HepG2 (cell line): ENCODE results near the gene UNKL. TPM values are rescaled to one million over a fixed set of nuclear protein-coding genes. Genes with fewer than 3 reads are reported as not detected.

Experiments used
- ATAC-seq: fragments of 200-7000 bp; cut with Tn5 transposase; 3 replicates; pipeline ENCODE4 v1.9.1; 2020; ENCODE audit warnings: mild to moderate bottlenecking, moderate library complexity
- BruUV-seq: library from RNA; stranded (reverse); fragments of 400-500 nt; replicated peaks from 2 replicates; lab custom pipeline; 2021; lab: Mats Ljungman, UMichigan
- CTCF ChIA-PET: fragments of 300-600 bp; formaldehyde crosslinking; extraction: SDS; loops from one replicate; lab custom pipeline; 2021; ENCODE audit warnings: low total read pairs, inconsistent platforms, low intra/inter-chr PET ratio; lab: Yijun Ruan, JAX
- POLR2A ChIA-PET: fragments of 350-600 bp; sonication (Branson Sonifier 250); formaldehyde crosslinking; loops from one replicate; lab custom pipeline; 2020; ENCODE audit warnings: antibody characterized with exemption, inconsistent platforms; lab: Yijun Ruan, JAX
- DNase-seq: peaks from one replicate; pipeline ENCODE4 v3.0.0-alpha.2; 2015; ENCODE audit warnings: low spot score
- FAIRE-seq: peaks from 3 replicates; lab custom pipeline; 2011; peaks lifted over from hg19 to GRCh38; lab: Jason Lieb, UNC
- H2AFZ ChIP-seq: one replicate; pipeline ENCODE4 v1.6.1; 2011; ENCODE audit warnings: low read length, inconsistent platforms
- H3K27ac ChIP-seq: fragments of 300-600 bp; 3 replicates; pipeline ENCODE4 v1.8.0; 2011; ENCODE audit warnings: mixed run types, mild to moderate bottlenecking, mixed read lengths, low read length, inconsistent platforms; ENCODE audit not compliant: insufficient read depth; ENCODE audit errors: extremely low read length
- H3K27me3 ChIP-seq, 2 experiments: fragments of 200-600 bp in 1 of 2; 2 replicates in 1 of 2; 3 replicates in 1 of 2; pipeline versions ENCODE4 v1.6.0 to v1.8.0; 2011; ENCODE audit warnings: low read length in 2 of 2, mild to moderate bottlenecking in 2 of 2, moderate library complexity in 2 of 2, inconsistent platforms in 1 of 2; ENCODE audit not compliant: insufficient read depth in 2 of 2, control insufficient read depth in 1 of 2
- H3K36me3 ChIP-seq, 2 experiments: fragments of 200-600 bp in 1 of 2; replicated peaks in 1 of 2; 2 replicates in 1 of 2; 3 replicates in 1 of 2; pipeline versions ENCODE4 v1.5.1 to v1.8.0; 2011; ENCODE audit warnings: low read length in 2 of 2, inconsistent platforms in 1 of 2; ENCODE audit not compliant: insufficient read depth in 2 of 2, control insufficient read depth in 1 of 2
- H3K4me1 ChIP-seq: 2 replicates; pipeline ENCODE4 v1.5.1; 2012; ENCODE audit warnings: low read length, inconsistent platforms; ENCODE audit not compliant: insufficient read depth
- H3K4me2 ChIP-seq: 2 replicates; pipeline ENCODE4 v1.6.0; 2011; ENCODE audit warnings: low read depth, low read length, inconsistent platforms
- H3K4me3 ChIP-seq, 3 experiments: fragments of 200-600 bp in 1 of 3; sonication (generic), shearing (Covaris generic) in 1 of 3; replicated peaks in 1 of 3; 2 replicates each; pipeline ENCODE4 v1.5.1; 2011 to 2016; ENCODE audit warnings: low read length in 3 of 3, inconsistent platforms in 2 of 3, low read depth in 2 of 3, mild to moderate bottlenecking in 2 of 3, control low read depth in 1 of 3, mixed read lengths in 1 of 3; ENCODE audit not compliant: insufficient read depth in 1 of 3
- H3K79me2 ChIP-seq: one replicate; pipeline ENCODE4 v1.6.1; 2011; ENCODE audit warnings: low read length, inconsistent platforms; ENCODE audit not compliant: insufficient read depth
- H3K9ac ChIP-seq: 2 replicates; pipeline ENCODE4 v1.6.0; 2011; ENCODE audit warnings: mild to moderate bottlenecking, low read depth, low read length, inconsistent platforms; ENCODE audit not compliant: insufficient read depth
- H3K9me3 ChIP-seq: 2 replicates; pipeline ENCODE4 v1.5.1; 2012; ENCODE audit warnings: mild to moderate bottlenecking, low read length
- H4K20me1 ChIP-seq: 2 replicates; pipeline ENCODE4 v1.6.0; 2011; ENCODE audit warnings: inconsistent platforms, mild to moderate bottlenecking, low read length, moderate library complexity; ENCODE audit not compliant: insufficient read depth
- GATAD1 ChIP-seq: IDR thresholded peaks from 2 replicates; pipeline ENCODE4 v1.6.1; 2016; ENCODE audit warnings: missing genetic modification reagents, missing compliant biosample characterization
- KLF9 ChIP-seq: IDR thresholded peaks from 2 replicates; pipeline ENCODE4 v1.6.1; 2016; ENCODE audit warnings: low read depth
- NR2F6 ChIP-seq, 2 experiments: IDR thresholded peaks; 2 replicates each; pipeline ENCODE4 v1.6.1; 2016; ENCODE audit warnings: antibody characterized with exemption in 1 of 2, mild to moderate bottlenecking in 1 of 2
- RARA ChIP-seq: IDR thresholded peaks from 2 replicates; pipeline ENCODE4 v1.6.1; 2016; ENCODE audit warnings: missing genetic modification reagents, missing compliant biosample characterization
- SMARCC2 ChIP-seq: fragments of 450-650 bp; IDR thresholded peaks from 2 replicates; pipeline ENCODE4 v1.6.1; 2017; ENCODE audit warnings: antibody characterized with exemption, mild to moderate bottlenecking
- TCF7 ChIP-seq: sonication (generic); IDR thresholded peaks from 2 replicates; pipeline ENCODE4 v1.6.1; 2016; ENCODE audit warnings: antibody characterized with exemption, low read depth
- TRIM22 ChIP-seq: fragments of 450-650 bp; IDR thresholded peaks from 2 replicates; pipeline ENCODE4 v1.6.1; 2017
- ZBTB49 ChIP-seq: sonication (generic); formaldehyde crosslinking; IDR thresholded peaks from 2 replicates; pipeline ENCODE4 v1.4.0; 2020; ENCODE audit warnings: missing genetic modification reagents, borderline replicate concordance
- ZNF501 ChIP-seq: sonication (generic); formaldehyde crosslinking; IDR thresholded peaks from 2 replicates; pipeline ENCODE4 v1.5.1; 2020; ENCODE audit warnings: mild to moderate bottlenecking, moderate library complexity, missing genetic modification reagents
- WGBS: methylation state at CpG from one replicate; pipeline ENCODE4 v1.1.6; 2017; ENCODE audit warnings: low lambda C conversion rate; 5-methylcytosine and 5-hydroxymethylcytosine counted together
- in situ Hi-C: cut with HindIII; loops from 2 replicates; pipeline ENCODE4 v1.10.0; 2017; ENCODE audit warnings: low pct_unique_long_range_greater_than_20kb; ENCODE audit not compliant: extremely low pct_ligation_motif_present
- intact Hi-C: fragments of 100-400 bp; cut with micrococcal nuclease; formaldehyde crosslinking; loops from one replicate; pipeline ENCODE4 v1.10.0; 2022; ENCODE audit not compliant: unreplicated experiment
- polyA plus RNA-seq, 8 experiments: library from polyadenylated mRNA; depleted of rRNA in 3 of 8; stranded (reverse) in 7 of 8; unstranded in 1 of 8; fragments of >200 nt; fragmentation: Illumina TruSeq in 4 of 8; extraction: Trizol in 4 of 8; gene quantifications; 2 replicates each; pipeline versions ENCODE4 v1.2.1 to v1.2.3, GENCODE V29; 2011 to 2016; ENCODE audit warnings: low read depth in 4 of 8, missing spikeins in 1 of 8, mixed read lengths in 1 of 8; ENCODE audit not compliant: insufficient read depth in 1 of 8
- total RNA-seq, 5 experiments: library from RNA; depleted of rRNA; stranded (reverse); fragments of >200 nt; fragmentation: Illumina TruSeq; extraction: Trizol; gene quantifications; 2 replicates each; pipeline ENCODE4 v1.2.3, GENCODE V29; 2016; ENCODE audit warnings: low read depth in 1 of 5

UNKL gene
- total and polyA plus RNA-seq, 2 of the 13 experiments (the other 11 are each of a cell fraction or from before 2014, with no cell fraction given): 10.4 to 17.6 TPM

- TF ChIP-seq ZNF501 (CRISPR knock-in tag) (peak; percentile 5; the same call in 1 of the 2 replicates), SMARCC2 (no peak), RARA (CRISPR knock-in tag) (no peak)
Observed at GRCh38 chr16:1407753-1408152, 6.8 kb downstream of the UNKL start (continued).

GRCh38 chr16:1403733-1404132, 10.8 kb downstream of the UNKL start:
- no peak for DNase-seq
- CTCF ChIA-PET: no interaction called here

More at GRCh38 chr16:1403733-1404132, 10.8 kb downstream of the UNKL start:
- 86% methylated on average over 14 of the region's 14 CpGs for WGBS
- no TSS peak for BruUV-seq
- Histone ChIP-seq H3K4me3 (no peak overlapping the region), H3K9me3 (no peaks in the 10 kb centered on the region), H3K4me1 (peaks cover 6% of the 10 kb centered on the region), H3K79me2 (peaks cover 5% of the 10 kb centered on the region), H2AFZ (no peak overlapping the region), H3K36me3 (peaks cover 10 to 11% of the 10 kb centered on the region in 2 experiments; a peak in 4 of 5 replicates), H3K27me3 (no peaks in the 10 kb centered on the region), H3K27ac (no peak overlapping the region), H3K4me2 (no peak overlapping the region), H4K20me1 (peaks cover 10% of the 10 kb centered on the region; the same call in 1 of the 2 replicates), H3K9ac (no peak overlapping the region)
- ATAC-seq (no peak), FAIRE-seq (no peak)
- POLR2A ChIA-PET: no interaction called here
- TF ChIP-seq TRIM22 (no peak), ZBTB49 (no peak), KLF9 (CRISPR knock-in tag) (no peak), GATAD1 (CRISPR knock-in tag) (no peak), TCF7 (no peak), NR2F6 (IDR thresholded peaks at IDR 0.05) (no peak), NR2F6 (CRISPR knock-in tag; IDR thresholded peaks at IDR 0.05) (no peak)
- intact Hi-C loops: no loop called here
- in situ Hi-C loops: no loop called here
